ENCODE results near the gene RTN4RL1. TPM values are rescaled to one million over a fixed set of nuclear protein-coding genes. Genes with fewer than 3 reads are reported as not detected.

Gene RTN4RL1
- total RNA-seq: 0.33 and 0.77 TPM in 2 replicates

DNA sequence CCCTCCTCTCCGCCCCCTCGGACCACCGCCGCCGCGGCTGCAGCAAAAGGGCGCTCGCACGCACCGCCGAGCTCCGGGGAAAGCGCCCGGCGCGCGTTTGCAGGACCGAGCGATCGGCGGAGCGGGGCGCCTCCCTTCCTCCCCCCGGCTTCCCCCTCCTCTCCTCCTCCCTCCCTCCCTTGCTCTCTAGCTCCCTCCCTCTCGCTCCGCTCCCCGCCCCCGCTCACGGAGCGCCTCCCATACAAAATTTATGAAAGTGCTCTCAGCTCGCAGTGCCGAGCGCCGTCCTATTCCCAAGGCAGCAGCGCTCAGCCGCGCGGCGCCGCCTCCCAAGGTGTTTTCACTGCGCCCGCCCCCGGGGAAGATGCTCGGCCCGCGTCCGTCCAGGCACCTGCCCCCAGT, at the start of gene RTN4RL1:
RTN4RL1 (minus strand) TSS at position 115 of the 402 bp plus-strand sequence. CDS start 469 bp downstream, outside the sequence.

DNA sequence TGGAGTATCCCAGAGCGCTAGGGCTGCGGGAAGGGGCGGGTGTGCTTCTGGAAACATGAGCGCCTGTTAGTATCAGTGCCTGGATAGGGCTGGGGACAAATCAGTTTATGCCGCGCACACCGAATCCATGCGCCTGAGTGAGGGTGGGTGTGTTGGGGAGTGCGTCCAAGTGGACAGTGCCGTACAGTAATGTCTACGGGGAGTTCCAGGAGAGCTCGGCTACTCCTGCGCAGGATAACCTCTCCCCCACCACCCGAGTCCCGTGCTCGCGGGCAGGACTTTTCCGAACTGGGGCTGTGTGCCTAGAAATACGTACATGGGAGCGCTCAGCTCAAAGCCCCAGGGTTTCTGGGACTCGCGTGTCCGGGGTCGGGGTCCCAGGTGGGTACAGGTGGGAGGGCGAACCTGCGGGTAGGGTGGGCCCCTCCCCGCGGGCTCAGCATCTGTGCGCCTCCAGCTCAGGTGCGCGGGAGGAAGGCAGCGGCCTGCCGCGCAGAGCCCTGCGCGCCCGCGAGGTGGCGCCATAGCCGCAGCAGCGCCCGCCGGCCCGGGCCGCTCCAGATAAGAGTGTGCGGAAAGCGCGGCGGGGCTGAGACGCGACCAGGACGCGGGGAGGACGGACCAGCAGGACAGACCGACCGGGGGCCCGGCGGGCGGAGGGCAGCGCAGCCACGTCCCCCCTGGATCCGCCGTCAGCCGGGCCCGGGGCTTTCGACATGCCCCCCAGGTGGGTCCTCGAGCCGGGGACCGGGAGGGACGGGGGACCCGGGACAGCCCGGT, 29.6 kb upstream of the RTN4RL1 start, which contains the start of gene HIC1:
HIC1 (plus strand) TSS at position 592 of the 780 bp plus-strand sequence. CDS start 1,588 bp downstream, outside the sequence.

DNA sequence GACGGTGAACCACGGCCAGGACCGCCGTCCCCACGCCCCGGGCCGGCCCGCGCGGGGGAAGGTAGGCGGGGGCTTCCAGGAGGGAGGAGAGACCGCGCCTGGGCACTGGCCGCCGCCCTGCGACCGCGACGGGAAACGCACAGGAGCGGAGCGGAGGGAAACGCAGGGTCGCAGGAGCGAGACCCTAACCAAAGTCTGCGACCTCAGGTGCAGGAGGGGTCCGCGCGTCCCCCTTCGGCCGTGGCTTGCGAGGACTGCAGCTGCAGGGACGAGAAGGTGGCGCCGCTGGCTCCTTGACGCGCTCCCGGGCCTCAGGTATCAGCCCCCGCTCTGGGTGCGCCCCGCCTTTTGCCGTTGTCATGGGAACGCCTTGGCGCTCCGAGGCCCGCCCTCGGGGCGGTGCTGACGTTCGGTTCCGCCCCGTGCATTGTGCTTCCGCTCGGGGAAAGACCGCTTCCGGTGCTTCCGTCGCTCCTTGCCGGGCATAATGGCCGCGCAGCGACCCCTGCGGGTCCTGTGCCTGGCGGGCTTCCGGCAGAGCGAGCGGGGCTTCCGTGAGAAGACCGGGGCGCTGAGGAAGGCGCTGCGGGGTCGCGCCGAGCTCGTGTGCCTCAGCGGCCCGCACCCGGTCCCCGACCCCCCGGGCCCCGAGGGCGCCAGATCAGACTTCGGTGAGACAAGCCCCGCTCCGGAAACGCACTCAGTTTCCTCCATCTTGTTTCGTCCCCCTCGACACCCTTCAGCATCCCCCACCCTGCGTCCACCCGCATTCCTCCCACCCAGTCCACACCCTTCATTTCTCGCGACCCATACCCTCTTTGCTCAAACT, 16.6 kb upstream of the RTN4RL1 start, which contains the start of gene OVCA2:
OVCA2 (plus strand) TSS at position 462 of the 829 bp plus-strand sequence; CDS start at position 488, 26 bp downstream.

GRCh38 chr17:2029911-2030778, 5.0 kb upstream of the RTN4RL1 start, which contains the start of gene DPH1:
Gene DPH1 (plus strand): TSS chr17:2030153. CDS start chr17:2030170, 17 bp downstream.

Other genes starting within 250 kb of the RTN4RL1 start
- 8.3 and 9.5 TPM in 2 replicates for gene SMYD4, start 195.4 kb downstream of the RTN4RL1 start, total RNA-seq
- gene RPA1, start 195.3 kb downstream of the RTN4RL1 start, total RNA-seq: 22.6 and 26.8 TPM in 2 replicates
- 11.8 and 15.9 TPM in 2 replicates for gene DPH1, start 4.8 kb upstream of the RTN4RL1 start, total RNA-seq
- gene OVCA2, start 16.7 kb upstream of the RTN4RL1 start, total RNA-seq: 45.8 and 50.8 TPM in 2 replicates
- gene HIC1, start 29.8 kb upstream of the RTN4RL1 start, total RNA-seq: 50.0 and 69.6 TPM in 2 replicates